ENCODE data around the gene TRIM36.

DNA sequence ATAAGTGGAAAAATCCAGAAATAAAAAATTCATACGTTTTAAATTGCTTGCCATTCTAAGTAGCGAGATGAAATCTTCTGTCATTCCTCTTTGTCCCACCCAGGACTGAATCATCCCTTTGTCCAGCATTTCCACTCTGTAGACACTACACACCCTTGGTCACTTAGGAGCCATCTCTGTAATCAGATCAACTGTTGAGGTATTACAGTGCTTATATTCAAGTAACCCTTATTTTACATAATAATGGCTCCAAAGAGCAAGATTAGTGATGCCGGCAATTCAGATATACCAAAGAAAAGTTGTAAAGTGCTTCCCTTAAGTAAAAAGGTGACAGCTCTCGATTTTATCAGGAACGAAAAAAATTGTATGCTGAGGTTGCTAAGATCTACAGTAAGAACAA is 60.4 kb downstream of the TRIM36 start:
- TF ChIP-seq, protein P1, sequence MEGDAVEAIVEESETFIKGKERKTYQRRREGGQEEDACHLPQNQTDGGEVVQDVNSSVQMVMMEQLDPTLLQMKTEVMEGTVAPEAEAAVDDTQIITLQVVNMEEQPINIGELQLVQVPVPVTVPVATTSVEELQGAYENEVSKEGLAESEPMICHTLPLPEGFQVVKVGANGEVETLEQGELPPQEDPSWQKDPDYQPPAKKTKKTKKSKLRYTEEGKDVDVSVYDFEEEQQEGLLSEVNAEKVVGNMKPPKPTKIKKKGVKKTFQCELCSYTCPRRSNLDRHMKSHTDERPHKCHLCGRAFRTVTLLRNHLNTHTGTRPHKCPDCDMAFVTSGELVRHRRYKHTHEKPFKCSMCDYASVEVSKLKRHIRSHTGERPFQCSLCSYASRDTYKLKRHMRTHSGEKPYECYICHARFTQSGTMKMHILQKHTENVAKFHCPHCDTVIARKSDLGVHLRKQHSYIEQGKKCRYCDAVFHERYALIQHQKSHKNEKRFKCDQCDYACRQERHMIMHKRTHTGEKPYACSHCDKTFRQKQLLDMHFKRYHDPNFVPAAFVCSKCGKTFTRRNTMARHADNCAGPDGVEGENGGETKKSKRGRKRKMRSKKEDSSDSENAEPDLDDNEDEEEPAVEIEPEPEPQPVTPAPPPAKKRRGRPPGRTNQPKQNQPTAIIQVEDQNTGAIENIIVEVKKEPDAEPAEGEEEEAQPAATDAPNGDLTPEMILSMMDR (IDR thresholded peaks at IDR 0.05; ENCODE audit: low read depth, low read length, poor library complexity, severe bottlenecking): no peak
- TF ChIP-seq EZH2phosphoT487 (IDR thresholded peaks at IDR 0.05; ENCODE audit: borderline replicate concordance, low read length): no peak
